A673 (cell line): ENCODE data around the gene CNTN2. TPM values are rescaled to one million over a fixed set of nuclear protein-coding genes. Genes with fewer than 3 reads are reported as not detected.

Experiments
- BruUV-seq: library from RNA; stranded (reverse); fragments of 400-500 nt; replicated peaks from 2 replicates; lab custom pipeline; 2021; lab: Mats Ljungman, UMichigan
- CTCF ChIA-PET: fragments of 300-600 bp; sonication (Branson Sonifier 250); formaldehyde crosslinking; loops from one replicate; lab custom pipeline; 2022; ENCODE audit warnings: antibody characterized with exemption; lab: Charles Lee
- POLR2A ChIA-PET: fragments of 300-600 bp; sonication (Branson Sonifier 250); formaldehyde crosslinking; loops from one replicate; lab custom pipeline; 2022; ENCODE audit warnings: antibody characterized with exemption; ENCODE audit not compliant: low non-redundant PET; lab: Charles Lee
- DNase-seq: peaks from one replicate; pipeline ENCODE4 v3.0.0-alpha.2; 2015; ENCODE audit warnings: low spot score
- H3K27ac ChIP-seq: fragments of 200-600 bp; sonication (generic); 2 replicates; pipeline ENCODE4 v1.5.1; 2016; ENCODE audit warnings: mixed run types, low read depth, mild to moderate bottlenecking, mixed read lengths, antibody characterized with exemption, low read length; ENCODE audit not compliant: poor library complexity, severe bottlenecking
- H3K27me3 ChIP-seq: fragments of 200-600 bp; sonication (generic); replicated peaks from 2 replicates; pipeline ENCODE4 v1.6.1; 2017; ENCODE audit warnings: mixed run types, low read depth, mild to moderate bottlenecking, mixed read lengths, antibody characterized with exemption, low read length; ENCODE audit not compliant: insufficient read depth, poor library complexity
- H3K36me3 ChIP-seq: fragments of 200-600 bp; sonication (generic); 2 replicates; pipeline ENCODE4 v1.6.1; 2016; ENCODE audit warnings: mixed run types, mild to moderate bottlenecking, mixed read lengths, antibody characterized with exemption, low read length; ENCODE audit not compliant: insufficient read depth, poor library complexity, severe bottlenecking
- H3K4me1 ChIP-seq: fragments of 200-600 bp; sonication (generic); 2 replicates; pipeline ENCODE4 v1.6.1; 2017; ENCODE audit warnings: mixed run types, mild to moderate bottlenecking, mixed read lengths, antibody characterized with exemption, low read length; ENCODE audit not compliant: insufficient read depth, poor library complexity, severe bottlenecking
- H3K4me3 ChIP-seq: fragments of 200-600 bp; sonication (generic); 2 replicates; pipeline ENCODE4 v1.5.1; 2016; ENCODE audit warnings: low read depth, mixed run types, mild to moderate bottlenecking, mixed read lengths, low read length; ENCODE audit not compliant: poor library complexity, severe bottlenecking
- H3K9me3 ChIP-seq: fragments of 200-600 bp; sonication (generic); 2 replicates; pipeline ENCODE4 v1.6.1; 2016; ENCODE audit warnings: mixed run types, low read depth, mild to moderate bottlenecking, mixed read lengths, antibody characterized with exemption, low read length; ENCODE audit not compliant: poor library complexity, severe bottlenecking
- EZH2 ChIP-seq: fragments of 200-600 bp; sonication (generic); IDR thresholded peaks from 2 replicates; pipeline ENCODE4 v1.6.1; 2017; ENCODE audit warnings: borderline replicate concordance, low read depth, mild to moderate bottlenecking, mixed read lengths, antibody characterized with exemption, low read length; ENCODE audit not compliant: poor library complexity, severe bottlenecking
- intact Hi-C: fragments of 100-400 bp; cut with micrococcal nuclease; formaldehyde crosslinking; loops from one replicate; pipeline ENCODE4 v1.10.0; 2022; ENCODE audit not compliant: unreplicated experiment
- total RNA-seq: library from RNA; stranded (reverse); gene quantifications from 2 replicates; pipeline ENCODE4 v1.2.3, GENCODE V29; 2021
- TF ChIP-seq, protein P1 (sequence below): fragments of 300-800, 200-600 bp; sonication (generic); conservative IDR thresholded peaks from 2 replicates; pipeline ENCODE4 v1.5.1; 2017; ENCODE audit warnings: low read depth, mild to moderate bottlenecking, antibody characterized with exemption, low read length, moderate library complexity, mixed read lengths

The CNTN2 gene
- total RNA-seq, 1 experiment from 2014 or later = not detected

DNA sequence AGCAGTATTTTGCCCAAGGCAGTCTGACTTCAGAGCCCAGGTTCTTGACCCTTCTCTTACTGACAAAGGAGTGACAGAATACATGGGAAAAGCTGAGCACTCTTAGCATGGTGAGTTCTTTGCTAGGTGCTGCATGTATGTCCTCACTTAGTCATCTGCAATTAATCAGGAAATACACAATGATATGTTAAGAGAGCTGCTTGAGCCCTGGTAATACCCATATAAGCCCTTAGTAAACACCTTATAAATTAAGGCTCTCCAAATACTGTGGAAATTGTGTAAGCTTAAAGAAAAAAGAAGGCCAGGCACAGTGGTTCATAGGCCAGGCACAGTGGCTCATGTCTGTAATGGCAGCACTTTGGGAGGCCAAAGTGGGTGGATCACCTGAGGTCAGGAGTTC is 55.2 kb downstream of the CNTN2 start:
- Histone ChIP-seq H3K36me3 (peaks cover 91% of the 10 kb centered on the region), H3K27ac (no peak overlapping the region), H3K9me3 (no peaks in the 10 kb centered on the region), H3K4me3 (no peak overlapping the region), H3K27me3 (no peaks in the 10 kb centered on the region), H3K4me1 (no peaks in the 10 kb centered on the region)
- BruUV-seq = no TSS peak
- no peak for DNase-seq
- intact Hi-C loops = no loop called here
- ChIA-PET CTCF (no interaction called here), POLR2A (no interaction called here)
- TF ChIP-seq, protein P1, sequence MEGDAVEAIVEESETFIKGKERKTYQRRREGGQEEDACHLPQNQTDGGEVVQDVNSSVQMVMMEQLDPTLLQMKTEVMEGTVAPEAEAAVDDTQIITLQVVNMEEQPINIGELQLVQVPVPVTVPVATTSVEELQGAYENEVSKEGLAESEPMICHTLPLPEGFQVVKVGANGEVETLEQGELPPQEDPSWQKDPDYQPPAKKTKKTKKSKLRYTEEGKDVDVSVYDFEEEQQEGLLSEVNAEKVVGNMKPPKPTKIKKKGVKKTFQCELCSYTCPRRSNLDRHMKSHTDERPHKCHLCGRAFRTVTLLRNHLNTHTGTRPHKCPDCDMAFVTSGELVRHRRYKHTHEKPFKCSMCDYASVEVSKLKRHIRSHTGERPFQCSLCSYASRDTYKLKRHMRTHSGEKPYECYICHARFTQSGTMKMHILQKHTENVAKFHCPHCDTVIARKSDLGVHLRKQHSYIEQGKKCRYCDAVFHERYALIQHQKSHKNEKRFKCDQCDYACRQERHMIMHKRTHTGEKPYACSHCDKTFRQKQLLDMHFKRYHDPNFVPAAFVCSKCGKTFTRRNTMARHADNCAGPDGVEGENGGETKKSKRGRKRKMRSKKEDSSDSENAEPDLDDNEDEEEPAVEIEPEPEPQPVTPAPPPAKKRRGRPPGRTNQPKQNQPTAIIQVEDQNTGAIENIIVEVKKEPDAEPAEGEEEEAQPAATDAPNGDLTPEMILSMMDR = no peak
- TF ChIP-seq EZH2 = no peak

DNA sequence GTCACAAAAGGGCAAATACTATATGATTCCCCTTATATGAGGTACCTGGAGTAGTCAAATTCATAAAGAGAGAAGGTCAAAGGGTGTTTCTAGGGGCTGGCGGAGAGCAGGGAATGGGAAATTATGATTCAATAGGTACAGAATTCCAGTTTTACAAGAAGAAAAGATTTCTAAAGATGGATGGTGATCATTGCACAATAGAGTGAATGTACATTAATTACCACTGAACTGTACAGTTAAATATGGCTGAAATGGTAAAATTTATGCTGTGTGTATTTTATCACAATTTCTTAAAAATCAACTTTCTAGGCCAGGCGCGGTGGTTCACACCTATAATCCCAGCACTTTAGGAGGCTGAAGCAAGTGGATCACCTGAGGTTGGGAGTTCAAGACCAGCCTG is 59.4 kb downstream of the CNTN2 start:
- H3K36me3 ChIP-seq = peaks cover 67% of the 10 kb centered on the region
- no peaks in the 10 kb centered on the region for H3K9me3 ChIP-seq
- intact Hi-C loops = no loop called here
- TF ChIP-seq, protein P1 = no peak
- no peak for TF ChIP-seq EZH2
- no peak overlapping the region for H3K27ac ChIP-seq
- H3K4me3 ChIP-seq = no peak overlapping the region
- BruUV-seq = no TSS peak
- DNase-seq = no peak
- H3K27me3 ChIP-seq = no peaks in the 10 kb centered on the region
- H3K4me1 ChIP-seq = no peaks in the 10 kb centered on the region
- ChIA-PET POLR2A (no interaction called here), CTCF (no interaction called here)

DNA sequence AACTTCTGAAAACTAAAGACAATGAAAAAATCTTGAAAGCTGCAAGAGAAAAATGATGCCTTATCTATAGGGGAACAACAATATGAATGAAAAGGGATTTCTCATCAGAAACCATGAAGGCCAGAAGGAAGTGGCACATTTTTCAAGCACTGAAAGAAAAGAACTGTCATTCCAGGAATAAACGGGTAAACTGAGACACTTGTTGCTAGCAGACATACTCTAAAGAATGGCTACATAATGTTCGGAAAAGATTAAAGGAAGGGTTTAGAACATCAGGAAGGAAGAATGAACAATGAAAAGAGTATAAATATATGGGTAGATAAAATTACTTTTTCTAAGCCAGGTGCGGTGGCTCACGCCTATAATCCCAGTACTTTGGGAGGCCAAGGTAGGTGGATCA is 64.3 kb downstream of the CNTN2 start:
- no peaks in the 10 kb centered on the region for H3K4me1 ChIP-seq
- H3K9me3 ChIP-seq = no peaks in the 10 kb centered on the region
- intact Hi-C loops = no loop called here
- no peak overlapping the region for H3K4me3 ChIP-seq
- no peak for DNase-seq
- no TSS peak for BruUV-seq
- TF ChIP-seq EZH2 = no peak
- TF ChIP-seq, protein P1 = no peak
- ChIA-PET CTCF (no interaction called here), POLR2A (no interaction called here)
- H3K27ac ChIP-seq = no peak overlapping the region
- no peaks in the 10 kb centered on the region for H3K27me3 ChIP-seq
- peaks cover 31% of the 10 kb centered on the region for H3K36me3 ChIP-seq
